Mesenteric fat pad (tissue), 1 donor: ENCODE measurements around the gene LDLRAD4. TPM values are rescaled to one million over a fixed set of nuclear protein-coding genes. Genes with fewer than 3 reads are reported as not detected.
A peak's percentile ranks its signal among the peaks of the same experiment; 100 is the strongest.

Experiments used
- DNase-seq: peaks from one replicate; pipeline ENCODE4 v3.0.0-alpha.2; 2020; ENCODE audit warnings: low spot score
- long read RNA-seq: library from polyadenylated mRNA; unstranded; transcript quantifications from one replicate; pipeline ENCODE4 v2.0.0, GENCODE V29; 2020
- total RNA-seq: library from RNA; stranded (reverse); fragmentation: NEBNext Ultra II Directional; extraction: Animal tissue kit (Norgen Biotek cat#: 25700); gene quantifications from one replicate; pipeline ENCODE4 v1.2.1, GENCODE V29; 2021
- donor health status: DM: yes; HTN: yes; CAD: no.

LDLRAD4 gene
- 39.6 TPM for total RNA-seq
- long read RNA-seq, partial matches to known transcripts, result 4 of 54 reads
- long read RNA-seq, other reads (novel, unspliced or antisense), result 49 of 54 reads

DNA sequence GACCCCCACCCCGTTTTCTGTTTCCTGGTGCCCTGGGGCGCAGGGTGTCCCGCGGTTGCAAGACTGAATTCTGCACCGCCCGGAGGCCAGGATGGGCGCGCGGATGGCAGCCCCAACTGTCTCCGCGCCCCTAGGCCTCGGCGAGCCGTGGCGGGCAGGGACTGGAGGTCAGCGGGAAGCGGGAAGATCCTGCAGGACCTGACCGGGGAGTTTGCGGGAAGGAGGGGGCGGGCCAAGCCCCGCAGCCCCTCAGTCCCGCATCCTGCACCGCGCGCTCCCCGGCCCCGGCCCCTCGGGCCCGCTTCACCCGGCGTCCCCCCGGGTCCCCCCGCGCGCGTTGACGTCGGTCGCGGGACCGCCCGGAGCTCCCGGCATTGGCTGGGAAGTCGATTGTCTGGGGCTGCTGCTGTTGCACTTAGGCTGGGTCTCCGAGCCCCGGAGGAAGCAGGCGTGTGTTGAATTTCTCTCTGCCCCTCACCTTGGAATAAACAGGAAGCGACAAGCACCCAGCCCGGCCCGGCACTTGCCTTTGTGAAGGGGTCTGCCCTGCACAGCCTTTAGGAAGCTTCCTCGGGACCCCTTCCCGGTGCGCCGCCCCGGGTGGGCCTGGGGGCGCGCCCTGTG is at the start of gene LDLRAD4:
LDLRAD4 (plus strand) TSS at position 393 of the 624 bp plus-strand sequence.
- no peak for DNase-seq

DNA sequence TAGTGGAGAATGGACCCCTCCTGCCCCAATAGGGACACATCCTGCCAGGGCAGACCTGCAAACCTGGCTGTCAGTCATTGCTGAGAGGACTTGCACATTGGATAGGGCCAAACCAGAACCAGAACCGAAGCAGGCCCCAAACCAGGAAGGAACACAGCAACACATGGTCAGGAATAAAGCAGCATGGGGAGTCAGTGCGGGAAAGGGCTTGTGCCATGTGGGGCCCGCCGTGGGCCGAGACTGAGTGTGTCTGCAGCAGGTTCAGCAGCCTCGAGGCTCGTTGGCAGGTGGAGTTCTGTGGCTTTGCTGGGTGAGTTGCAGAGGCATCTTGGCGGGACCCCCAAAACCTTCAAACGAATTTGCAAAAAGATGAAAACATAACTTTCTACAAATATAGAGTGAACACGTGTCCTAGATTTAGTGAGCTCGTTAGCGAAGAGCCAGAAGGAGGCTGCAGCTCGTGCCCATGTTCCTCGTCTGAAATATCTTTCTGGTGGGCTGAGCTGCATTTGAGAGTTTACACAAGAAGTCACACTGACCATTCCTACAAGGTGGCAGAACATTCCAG is 44.9 kb upstream of the LDLRAD4 start:
- DNase-seq, result no peak

DNA sequence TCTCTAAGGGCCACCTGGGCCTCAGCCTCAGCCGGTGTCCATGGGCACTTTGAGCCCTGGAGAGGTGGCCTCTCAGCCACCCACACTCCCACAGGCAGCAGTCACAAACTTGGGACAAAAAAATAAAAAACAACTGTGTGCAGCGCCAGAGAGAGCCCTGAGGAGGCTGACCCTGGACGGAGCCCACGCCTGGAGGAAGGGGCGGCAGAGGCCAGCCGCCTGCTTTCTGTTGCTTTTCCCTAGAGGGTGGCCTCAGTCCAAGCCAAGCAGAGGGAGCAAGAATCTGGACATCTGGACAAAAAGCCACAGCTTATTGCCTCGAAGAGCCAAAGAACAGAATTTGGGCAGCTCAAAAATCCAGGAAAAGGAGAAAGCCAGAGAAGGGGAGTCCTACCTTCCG is 43.3 kb upstream of the LDLRAD4 start:
- DNase-seq, result no peak

DNA sequence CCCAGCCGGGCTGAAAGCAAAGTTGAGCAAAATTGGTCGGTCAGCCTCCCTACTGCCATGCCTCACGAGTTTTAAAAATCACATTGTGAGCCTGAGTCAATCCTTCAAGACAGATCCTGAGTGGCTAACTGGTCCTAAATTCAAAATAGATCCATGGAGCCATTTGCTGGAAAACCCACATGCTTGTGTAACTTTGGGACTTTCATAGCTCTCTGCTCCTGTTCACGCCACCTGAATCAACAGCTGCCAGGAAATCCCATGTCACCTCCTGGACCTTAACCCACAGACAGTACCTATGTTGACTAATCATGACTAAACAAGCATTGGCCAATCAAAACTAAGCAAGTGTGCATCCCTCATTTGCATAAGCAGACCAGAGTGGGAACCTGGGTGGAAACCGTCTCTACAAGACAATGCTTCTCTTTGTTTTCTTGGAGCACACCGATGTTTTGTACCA is 42.8 kb upstream of the LDLRAD4 start:
- DNase-seq, result no peak

DNA sequence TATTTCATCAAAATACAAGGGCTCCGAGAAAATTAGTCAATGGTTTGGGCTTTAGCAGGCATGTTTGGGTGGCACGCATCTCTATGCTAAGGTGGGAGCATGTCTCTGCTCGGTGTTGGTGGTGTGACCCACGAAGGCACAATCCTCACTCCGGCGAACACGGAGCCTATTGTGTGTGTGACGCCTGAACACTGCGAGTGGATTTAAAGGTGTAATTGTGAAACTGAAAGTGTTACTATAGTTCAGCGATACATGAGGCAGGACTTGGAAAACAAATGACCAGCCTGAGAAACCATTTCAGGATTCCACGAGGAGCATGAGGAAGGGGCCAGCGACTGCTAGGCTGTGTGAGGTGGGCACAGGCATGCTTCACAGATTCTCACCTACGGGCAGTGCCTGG is 41.7 kb upstream of the LDLRAD4 start:
- DNase-seq, result no peak

DNA sequence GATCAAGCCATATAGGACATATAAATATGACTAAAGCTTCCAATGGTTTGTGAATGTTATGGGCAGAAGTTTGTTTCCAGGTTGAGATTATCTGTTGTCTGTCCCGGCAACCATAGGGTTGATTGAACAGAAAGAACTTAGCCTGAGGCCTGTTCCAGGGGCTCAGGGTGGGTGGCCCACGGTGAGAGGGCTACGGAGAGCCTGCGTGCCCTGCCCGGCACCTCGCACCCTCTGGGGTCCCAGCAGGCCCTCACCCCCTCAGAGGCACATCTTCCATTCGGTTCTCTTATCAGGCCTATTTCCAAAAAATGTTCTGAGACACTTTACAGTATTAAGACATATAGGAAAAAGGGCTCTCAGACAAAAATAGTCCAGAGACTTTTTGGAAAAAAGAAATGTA is 40.4 kb upstream of the LDLRAD4 start:
- DNase-seq, result no peak

DNA sequence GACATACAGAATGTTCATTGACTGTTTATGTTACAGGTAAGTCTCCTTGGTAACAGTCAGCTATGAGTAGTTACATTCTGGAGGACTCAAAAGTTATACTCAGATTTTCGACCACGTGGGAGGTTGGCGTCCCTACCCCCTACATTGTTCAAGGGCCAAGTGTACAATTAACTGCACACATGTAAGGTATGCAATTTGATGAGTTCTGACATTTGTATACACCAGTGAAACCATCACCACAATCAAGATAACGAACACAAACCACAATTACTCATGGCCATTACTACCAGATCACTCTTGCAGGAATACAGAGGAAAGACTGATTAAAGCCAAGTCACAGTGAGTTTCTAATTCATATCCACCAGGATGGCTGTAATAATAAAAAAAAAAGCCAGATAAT is 39.6 kb upstream of the LDLRAD4 start:
- DNase-seq, result no peak

DNA sequence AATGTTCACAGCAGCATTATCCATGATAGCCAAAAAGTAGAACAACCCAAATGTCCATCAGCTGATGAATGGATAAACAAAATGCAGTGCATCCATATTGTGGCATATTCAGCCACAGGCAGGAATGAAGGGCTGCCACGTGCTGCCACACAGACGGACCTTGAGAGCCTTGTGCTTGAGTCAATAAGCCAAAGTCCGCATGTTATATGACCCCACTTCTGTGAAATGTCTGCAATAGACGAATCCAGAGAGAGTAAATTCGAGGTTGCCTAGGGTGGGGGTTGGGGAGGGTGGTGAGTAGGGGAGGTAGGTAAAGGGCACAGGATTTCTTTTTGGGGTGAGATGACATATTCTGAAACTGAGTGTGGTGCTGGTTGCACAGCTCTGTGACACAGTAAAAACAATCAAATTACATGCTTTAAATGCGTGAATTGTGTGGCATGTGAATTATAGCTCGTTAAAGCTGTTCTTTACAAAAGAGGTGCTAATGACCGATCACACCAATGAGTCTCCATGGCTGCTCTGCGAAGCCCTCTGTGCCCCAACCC is 38.9 kb upstream of the LDLRAD4 start:
- DNase-seq, result no peak

DNA sequence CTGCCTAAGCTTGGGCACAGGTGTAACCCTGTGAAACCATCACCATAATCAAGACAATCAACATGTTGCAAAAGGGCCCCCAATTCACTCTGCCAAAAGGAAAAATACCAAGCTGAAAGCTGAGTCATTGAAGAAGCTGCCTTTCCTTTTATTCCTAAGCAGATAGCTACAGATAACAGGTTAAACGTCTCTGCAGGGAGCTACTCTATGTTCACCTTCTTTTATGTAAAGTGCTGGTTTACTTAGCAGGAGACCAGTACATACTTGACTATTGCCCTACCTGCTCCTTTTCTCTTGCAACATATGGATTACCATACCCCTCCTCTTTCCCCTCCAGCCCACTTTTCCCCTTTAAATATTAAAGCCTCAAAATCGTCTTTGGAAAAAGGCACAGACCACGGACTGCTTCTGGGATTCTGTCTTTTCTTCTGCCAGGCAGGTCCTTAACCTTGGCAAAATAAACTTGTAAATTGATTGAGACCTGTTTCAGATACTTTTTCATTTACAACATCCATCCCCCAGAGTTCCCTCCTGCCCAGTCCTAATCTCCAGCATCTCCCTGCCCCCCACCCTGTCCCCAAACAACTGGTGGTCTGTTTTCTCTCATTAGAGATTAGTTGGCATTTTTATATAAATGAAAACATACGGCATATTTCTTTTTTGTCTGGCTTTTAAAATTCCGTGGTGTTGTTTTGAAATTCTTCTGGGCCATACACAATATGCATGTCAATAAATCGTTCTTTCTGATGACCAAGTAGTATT is 37.8 kb upstream of the LDLRAD4 start:
- no peak for DNase-seq

DNA sequence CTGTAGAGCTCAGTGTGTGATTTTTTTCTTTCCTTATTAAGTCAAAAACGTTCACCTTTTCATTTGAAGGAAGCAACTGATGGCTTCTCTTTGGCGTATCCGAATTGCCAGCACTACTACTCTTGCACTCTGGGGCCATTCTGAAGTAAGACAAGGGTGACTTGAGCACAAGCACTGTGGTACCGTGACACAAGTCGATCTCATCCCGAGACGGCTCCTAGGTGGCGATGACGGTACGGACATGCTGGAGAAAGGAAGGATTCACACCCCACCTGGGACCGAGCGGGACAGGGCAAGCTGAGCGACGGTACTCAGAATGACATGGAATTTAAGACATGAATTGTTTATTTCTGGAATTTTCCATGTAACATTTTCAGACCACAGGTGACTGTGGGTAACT is 36.8 kb upstream of the LDLRAD4 start:
- DNase-seq, result no peak

DNA sequence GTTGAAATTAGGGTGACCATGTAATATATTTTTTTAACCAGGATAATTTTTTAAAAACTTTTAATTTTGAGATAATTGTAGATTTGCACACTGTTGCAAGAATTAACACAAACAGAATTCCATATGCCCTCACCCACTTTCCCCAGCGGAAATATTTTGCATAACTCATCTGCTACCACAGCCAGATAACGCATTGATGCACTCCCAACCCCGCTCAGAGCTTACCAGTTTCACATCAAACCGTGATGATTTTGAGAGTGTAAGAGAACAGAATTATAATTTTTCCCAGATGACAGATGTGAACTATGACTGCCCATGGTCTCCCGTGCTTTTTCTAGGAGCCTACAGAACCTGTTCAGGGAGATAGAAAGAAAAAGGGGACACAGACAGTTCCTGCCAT is 35.2 kb upstream of the LDLRAD4 start:
- DNase-seq, result no peak

DNA sequence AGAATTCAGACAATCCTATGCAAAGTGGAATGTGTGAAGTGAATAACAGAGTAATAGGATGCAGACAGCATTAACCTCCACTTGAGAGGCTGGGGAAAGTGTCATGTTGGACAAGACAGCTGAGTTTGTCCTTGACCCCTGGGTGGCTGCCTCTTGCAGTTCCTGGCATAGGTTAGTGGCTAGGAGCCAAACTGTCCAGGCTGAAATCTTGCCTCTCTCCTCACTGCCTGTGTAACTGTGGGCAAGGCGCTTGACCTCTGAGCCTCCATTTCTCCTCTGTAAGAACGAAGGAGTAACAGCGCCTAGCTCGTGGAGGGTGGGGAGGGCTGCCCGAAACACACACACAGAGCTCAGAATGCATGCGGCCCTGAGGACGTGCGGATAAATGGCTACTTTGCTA is 34.8 kb upstream of the LDLRAD4 start:
- DNase-seq, result no peak

DNA sequence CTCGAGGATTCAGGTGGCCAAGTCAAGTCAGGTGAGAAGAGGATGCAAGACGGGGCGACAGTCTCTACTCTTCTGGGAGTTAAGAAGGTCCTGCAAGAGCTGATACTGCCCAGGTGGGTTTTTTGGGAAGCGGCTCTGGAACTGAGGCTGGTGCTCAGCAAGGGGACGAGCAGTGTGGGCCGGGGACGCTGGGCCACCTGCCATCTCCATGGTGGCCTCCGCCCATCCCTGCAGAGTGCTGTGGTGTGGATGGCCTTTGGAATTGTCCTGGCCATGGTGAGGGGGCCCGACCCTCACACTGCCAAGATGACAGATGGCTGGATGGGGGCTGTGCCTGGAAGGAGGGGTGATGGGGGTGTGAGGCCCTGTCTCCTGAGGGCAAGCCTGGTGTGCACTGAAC is 34.2 kb upstream of the LDLRAD4 start:
- no peak for DNase-seq

DNA sequence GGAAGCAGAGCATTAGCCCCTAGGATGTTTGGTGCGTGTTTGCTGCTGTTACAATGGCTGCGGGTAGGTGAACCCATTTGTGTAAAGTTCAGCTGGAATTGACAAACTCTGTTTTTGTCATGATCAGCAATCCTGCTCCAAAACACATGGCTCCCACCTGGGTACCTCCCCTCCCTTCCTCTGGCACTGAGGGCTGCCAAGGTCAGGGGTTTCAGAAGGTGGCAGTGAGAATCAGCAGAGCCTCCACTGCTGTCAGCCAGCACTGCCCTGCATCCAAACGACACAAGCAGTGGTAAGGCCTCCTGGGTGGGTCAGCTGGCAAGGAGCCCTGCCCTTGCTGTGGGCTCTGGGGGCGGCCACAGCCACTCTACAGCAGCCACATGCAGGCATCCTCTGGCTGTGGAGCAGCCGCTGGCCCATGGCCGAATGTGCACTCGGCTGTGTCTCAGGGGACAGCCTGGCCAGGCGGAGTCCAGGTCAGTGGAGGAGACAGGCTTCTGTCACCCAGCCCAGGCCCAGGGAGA is 32.8 kb upstream of the LDLRAD4 start:
- no peak for DNase-seq

DNA sequence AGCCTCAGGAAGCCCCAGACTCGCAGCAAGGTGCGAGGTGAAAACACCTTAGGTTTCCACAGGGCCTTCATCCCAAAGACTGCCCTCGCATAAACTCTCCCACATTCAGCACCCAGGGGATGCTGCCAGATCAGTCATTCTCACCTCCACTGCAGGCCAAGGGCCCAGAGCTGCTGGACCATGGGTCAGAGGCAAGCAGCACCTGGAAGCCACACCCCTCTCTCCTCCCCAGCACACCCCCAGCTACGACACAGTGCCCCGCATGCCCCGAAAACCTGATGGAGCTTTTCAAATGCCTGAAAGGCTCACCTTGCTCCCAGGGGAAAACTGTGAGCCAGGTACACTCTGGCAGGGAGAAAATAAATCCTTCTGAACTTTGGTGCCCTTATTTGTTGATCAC is 31.9 kb upstream of the LDLRAD4 start:
- DNase-seq, result no peak

DNA sequence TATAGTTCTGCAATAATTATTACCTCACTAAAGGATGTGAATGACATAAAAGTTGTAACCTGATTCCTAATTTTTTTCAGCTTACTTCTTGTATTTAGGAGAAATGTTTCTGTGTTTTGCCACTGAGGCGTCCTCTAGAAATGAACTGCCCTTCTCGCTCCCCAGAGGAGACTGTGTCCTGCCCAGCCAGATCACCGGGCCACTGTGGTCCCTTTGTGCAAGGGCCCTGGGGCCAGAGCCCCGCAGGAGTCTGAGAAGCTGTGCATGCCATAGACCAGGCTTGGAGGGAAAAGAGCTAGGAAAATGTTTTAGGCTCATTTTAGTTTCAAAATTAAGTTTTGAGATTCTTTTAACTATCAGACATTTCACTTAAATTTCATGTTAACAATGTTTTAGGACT is 31.1 kb upstream of the LDLRAD4 start:
- DNase-seq, result peak; percentile 74

DNA sequence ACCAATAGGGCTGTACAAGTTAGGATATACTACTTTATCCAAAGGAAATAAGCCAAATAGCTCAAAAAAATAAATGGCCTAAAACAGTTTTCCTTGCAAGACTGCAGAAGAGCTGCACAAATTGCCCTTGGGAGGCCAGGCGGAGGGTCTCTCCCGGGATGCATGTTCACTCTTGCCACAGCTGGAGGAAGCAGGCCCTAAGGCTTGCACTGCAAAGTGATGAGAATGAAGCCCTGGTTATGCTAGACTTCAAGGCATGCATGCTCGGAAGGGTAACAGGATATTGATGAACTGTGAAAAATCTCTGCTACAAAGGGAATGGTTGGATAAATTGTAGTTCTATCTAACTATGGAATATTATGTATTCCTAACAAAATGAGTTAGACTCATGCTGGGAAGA is 27.5 kb upstream of the LDLRAD4 start:
- DNase-seq, result no peak

DNA sequence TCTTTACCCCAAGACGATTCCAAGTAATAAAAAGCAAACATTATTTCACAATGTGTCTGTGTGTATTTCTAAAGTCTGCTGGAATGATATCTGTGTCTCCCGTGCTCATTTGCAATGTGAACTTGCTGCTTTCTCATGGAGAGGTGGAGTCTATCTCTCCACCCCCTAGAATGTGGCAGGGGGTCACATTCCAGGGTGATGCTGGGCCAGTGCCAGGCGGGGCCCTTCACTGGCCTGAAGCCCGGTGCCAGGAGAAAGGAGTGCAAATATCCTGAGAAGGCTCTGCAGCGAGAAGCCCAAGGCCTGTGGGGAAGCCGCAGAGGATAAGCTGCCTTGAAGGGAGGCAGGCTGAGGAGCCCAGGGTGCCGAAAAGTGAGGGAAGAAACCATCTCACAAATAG is 26.8 kb upstream of the LDLRAD4 start:
- no peak for DNase-seq

DNA sequence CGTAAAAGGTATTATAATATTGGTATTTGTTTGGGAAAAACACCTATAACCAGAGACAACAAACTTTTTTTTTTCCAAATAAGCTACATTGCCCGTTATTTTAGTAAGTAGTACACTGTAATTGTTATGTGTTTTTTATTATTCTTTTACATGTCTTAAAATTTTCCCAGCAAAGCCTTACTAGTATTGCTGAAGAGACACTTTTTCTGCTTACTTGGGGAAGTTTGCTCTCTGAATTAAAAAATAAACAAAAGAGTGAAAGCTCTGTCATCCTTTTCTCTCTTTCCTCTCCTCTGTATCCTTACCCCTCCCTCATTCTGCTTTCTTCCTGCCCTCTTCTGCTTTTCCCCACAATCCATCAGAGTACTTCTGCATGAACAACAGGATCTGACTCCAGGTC is 25.6 kb upstream of the LDLRAD4 start:
- no peak for DNase-seq

DNA sequence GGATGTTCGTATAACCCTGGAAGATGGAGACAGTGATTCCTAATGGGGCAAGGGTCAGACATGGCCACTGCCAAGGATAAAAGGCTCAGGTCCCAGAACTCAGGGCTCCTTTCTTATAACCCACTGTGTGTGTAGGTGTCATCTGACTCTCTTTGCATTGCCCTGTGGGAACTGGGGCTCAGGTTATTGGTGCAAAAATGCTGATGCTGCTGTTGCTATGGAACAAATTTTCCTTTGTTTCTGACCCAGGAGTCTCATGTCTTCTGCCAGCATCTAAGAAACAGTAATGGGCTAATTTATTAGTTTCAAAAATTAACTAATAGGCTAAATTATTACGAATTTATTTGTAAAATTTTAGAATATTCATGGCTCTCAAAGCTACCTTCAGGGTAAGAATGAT is 24.3 kb upstream of the LDLRAD4 start:
- no peak for DNase-seq

DNA sequence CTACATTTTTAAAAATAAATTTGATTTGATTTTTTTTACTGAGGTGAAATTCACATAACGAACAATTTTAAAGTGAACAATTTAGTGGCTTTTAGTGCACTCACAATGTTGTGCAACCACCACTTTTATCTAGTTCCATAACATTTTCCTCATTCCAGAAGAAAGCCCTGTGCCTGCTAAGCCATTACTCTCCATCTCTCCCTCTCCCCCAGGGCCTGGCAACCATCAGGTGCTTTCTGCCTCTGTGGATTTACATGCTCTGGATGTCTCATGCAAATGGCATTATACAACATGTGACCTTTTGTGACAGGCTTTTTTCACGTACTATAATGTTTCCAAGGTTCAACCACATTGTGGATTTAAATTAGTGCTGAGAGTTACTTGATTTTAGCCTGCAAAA is 19.9 kb upstream of the LDLRAD4 start:
- DNase-seq, result no peak

DNA sequence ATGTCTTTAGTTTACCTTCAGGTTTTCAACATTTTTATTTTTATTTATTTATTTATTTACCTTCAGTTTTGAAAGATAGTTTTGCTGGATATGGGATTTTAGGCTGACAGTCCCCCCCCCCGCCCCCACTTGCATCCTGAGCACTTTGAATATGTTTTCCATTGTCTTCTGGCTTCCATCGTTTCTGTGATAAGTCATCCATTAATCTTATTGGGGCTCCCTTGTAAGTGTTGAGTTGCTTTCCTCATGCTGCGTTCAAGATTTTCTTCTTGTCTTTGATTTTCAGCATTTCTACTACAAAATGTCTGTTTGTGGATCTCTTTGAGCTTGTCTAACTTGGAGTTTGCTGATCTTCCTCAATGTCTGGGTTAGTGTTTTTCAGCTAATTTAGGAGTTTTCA is 19.4 kb upstream of the LDLRAD4 start:
- no peak for DNase-seq
